ENCODE results near the gene DRAM1. TPM values are rescaled to one million over a fixed set of nuclear protein-coding genes. Genes with fewer than 3 reads are reported as not detected.

Gene DRAM1
- polyA plus RNA-seq, 1 of the 3 experiments (the other 2 are of a cell fraction): 37.4 TPM

DNA sequence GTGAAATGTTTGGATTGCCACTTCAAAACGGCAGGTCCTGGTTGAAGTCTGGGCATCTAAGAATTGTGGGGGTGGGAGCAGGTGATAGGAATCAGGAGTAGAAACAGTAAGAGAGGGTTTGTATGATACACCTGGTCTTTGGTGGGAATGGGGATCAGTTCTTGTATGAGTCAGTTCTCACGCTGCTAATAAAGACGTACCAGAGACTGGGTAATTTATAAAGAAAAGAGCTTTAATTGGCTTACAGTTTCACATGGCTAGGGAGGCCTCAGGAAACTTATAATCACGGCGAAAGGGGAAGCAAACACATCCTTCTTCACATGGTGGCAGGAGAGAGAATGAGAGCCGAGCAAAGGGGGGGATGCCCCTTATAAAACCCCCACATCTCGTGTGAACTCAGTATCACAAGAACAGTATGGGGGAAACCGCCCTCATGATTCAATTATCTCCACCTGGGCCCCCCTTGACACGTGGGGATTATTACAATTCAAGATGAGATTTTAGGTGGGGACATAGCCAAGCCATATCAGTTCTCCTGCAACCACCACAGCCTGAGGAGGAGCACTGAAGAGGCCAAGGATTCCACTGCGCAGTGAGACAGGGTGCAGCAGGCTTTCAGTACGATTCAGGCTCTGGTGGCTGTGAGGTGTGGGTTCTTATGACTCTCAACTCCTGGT, 52.1 kb downstream of the DRAM1 start:
- Histone ChIP-seq H4K20me1 (ENCODE audit: insufficient read depth) (no peaks in the 10 kb centered on the region), H3K9me3 (no peaks in the 10 kb centered on the region), H3F3A (replicated peaks; ENCODE audit: insufficient read depth) (peaks cover 3% of the 10 kb centered on the region), H3K9me2 (no peaks in the 10 kb centered on the region), H3K27ac (ENCODE audit: low read depth in 2 of 2, low read length in 1 of 2) (no peak overlapping the region), H2AFZ (ENCODE audit: low read depth) (no peak overlapping the region), H3K36me3 (replicated peaks in 1 of 2; ENCODE audit: control insufficient read depth in 1 of 2, insufficient read depth in 2 of 2, low read length in 1 of 2) (no peaks in the 10 kb centered on the region), H3K9ac (no peak overlapping the region), H3K27me3 (ENCODE audit: insufficient read depth) (no peaks in the 10 kb centered on the region), H3K4me1 (ENCODE audit: control insufficient read depth in 1 of 2, insufficient read depth in 2 of 2, low read depth in 1 of 2, low read length in 1 of 2) (no peaks in the 10 kb centered on the region; a peak in 1 of 4 replicates), H3K79me2 (ENCODE audit: insufficient read depth) (no peaks in the 10 kb centered on the region), H3K4me3 (ENCODE audit: low read depth in 2 of 2, low read length in 1 of 2) (no peak overlapping the region), H3K4me2 (no peak overlapping the region)
- DNase-seq: no peak
- no peak for TF ChIP-seq JUND (IDR thresholded peaks at IDR 0.05)
- TF ChIP-seq ZBTB33 (IDR thresholded peaks at IDR 0.05; ENCODE audit: borderline replicate concordance, low read depth): no peak
- ChIA-PET POLR2A (no interaction called here), CTCF (interaction anchor here (1.1 to 1.8 kb wide), 3 partner anchors 11 to 533 kb away, joined by 3 to 7 read pairs (median 3); no protein-coding TSS in a partner anchor)
- 61% methylated on average over 11 of the region's 11 CpGs for WGBS (ENCODE audit: low lambda C conversion rate)

GRCh38 chr12:101931498-101932326, 54.3 kb downstream of the DRAM1 start:
- Histone ChIP-seq H3K9me2 (no peaks in the 10 kb centered on the region), H3K4me1 (ENCODE audit: control insufficient read depth in 1 of 2, insufficient read depth in 2 of 2, low read depth in 1 of 2, low read length in 1 of 2) (peaks cover 3 to 11% of the 10 kb centered on the region in 2 experiments; a peak in 2 of 4 replicates), H3K79me2 (ENCODE audit: insufficient read depth) (no peaks in the 10 kb centered on the region), H3K9ac (no peak overlapping the region), H3F3A (replicated peaks; ENCODE audit: insufficient read depth) (peaks cover 6% of the 10 kb centered on the region), H3K36me3 (replicated peaks in 1 of 2; ENCODE audit: control insufficient read depth in 1 of 2, insufficient read depth in 2 of 2, low read length in 1 of 2) (no peaks in the 10 kb centered on the region), H3K27me3 (ENCODE audit: insufficient read depth) (no peaks in the 10 kb centered on the region), H4K20me1 (ENCODE audit: insufficient read depth) (no peaks in the 10 kb centered on the region), H3K9me3 (no peaks in the 10 kb centered on the region), H3K4me2 (no peak overlapping the region), H3K4me3 (ENCODE audit: low read depth in 2 of 2, low read length in 1 of 2) (no peak overlapping the region), H3K27ac (ENCODE audit: low read depth in 2 of 2, low read length in 1 of 2) (no peak overlapping the region), H2AFZ (ENCODE audit: low read depth) (no peak overlapping the region)
- DNase-seq: no peak
- 47% methylated on average over 5 of the region's 5 CpGs for WGBS (ENCODE audit: low lambda C conversion rate)
- CTCF ChIA-PET: no interaction called here
- TF ChIP-seq, protein P1, sequence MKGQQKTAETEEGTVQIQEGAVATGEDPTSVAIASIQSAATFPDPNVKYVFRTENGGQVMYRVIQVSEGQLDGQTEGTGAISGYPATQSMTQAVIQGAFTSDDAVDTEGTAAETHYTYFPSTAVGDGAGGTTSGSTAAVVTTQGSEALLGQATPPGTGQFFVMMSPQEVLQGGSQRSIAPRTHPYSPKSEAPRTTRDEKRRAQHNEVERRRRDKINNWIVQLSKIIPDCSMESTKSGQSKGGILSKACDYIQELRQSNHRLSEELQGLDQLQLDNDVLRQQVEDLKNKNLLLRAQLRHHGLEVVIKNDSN (IDR thresholded peaks at IDR 0.05; ENCODE audit: borderline replicate concordance, low read depth): no peak
- TF ChIP-seq JUND (IDR thresholded peaks at IDR 0.05): no peak
- TF ChIP-seq, protein P2, sequence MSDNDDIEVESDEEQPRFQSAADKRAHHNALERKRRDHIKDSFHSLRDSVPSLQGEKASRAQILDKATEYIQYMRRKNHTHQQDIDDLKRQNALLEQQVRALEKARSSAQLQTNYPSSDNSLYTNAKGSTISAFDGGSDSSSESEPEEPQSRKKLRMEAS (IDR thresholded peaks at IDR 0.05; ENCODE audit: low read depth): no peak
- no peak for TF ChIP-seq GATA2 (CRISPR knock-in tag; IDR thresholded peaks at IDR 0.05)
- no peak for TF ChIP-seq CHD2 (IDR thresholded peaks at IDR 0.05; ENCODE audit: low read length, partially characterized antibody)
- no peak for TF ChIP-seq USF2 (IDR thresholded peaks at IDR 0.05; ENCODE audit: borderline replicate concordance, low read depth, low read length)
- no peak for TF ChIP-seq SIN3A (IDR thresholded peaks at IDR 0.05; ENCODE audit: borderline replicate concordance, low read depth, low read length)
- TF ChIP-seq YY1 (IDR thresholded peaks at IDR 0.05; ENCODE audit: low read depth): no peak
- no peak for TF ChIP-seq GABPA (IDR thresholded peaks at IDR 0.05; ENCODE audit: low read depth)
- TF ChIP-seq EP300 (IDR thresholded peaks at IDR 0.05; ENCODE audit: borderline replicate concordance in 1 of 2, low read depth in 1 of 2, low read length in 1 of 2): no peak
- TF ChIP-seq FOXM1 (IDR thresholded peaks at IDR 0.05; ENCODE audit: low read depth): no peak
- TF ChIP-seq FOSL2 (IDR thresholded peaks at IDR 0.05; ENCODE audit: borderline replicate concordance, low read depth): no peak
- no peak for TF ChIP-seq RCOR1 (IDR thresholded peaks at IDR 0.05; ENCODE audit: low read length)
- POLR2A ChIA-PET: no interaction called here

Data from SK-N-SH (cell line).